GM21717 (cell line): Measurements from ENCODE around the gene CASQ2.
"Not testable (repeated sequence)": the region's sequence is repeated elsewhere in the genome, so short reads cannot be mapped to it uniquely, and the experiment has no call there.

Source experiments
- ATAC-seq: cut with Tn5 transposase; IDR thresholded peaks from one replicate; pipeline ENCODE4 v1.9.1; 2021; ENCODE audit warnings: mild to moderate bottlenecking, moderate library complexity; ENCODE audit not compliant: unreplicated experiment

The CASQ2 gene

DNA sequence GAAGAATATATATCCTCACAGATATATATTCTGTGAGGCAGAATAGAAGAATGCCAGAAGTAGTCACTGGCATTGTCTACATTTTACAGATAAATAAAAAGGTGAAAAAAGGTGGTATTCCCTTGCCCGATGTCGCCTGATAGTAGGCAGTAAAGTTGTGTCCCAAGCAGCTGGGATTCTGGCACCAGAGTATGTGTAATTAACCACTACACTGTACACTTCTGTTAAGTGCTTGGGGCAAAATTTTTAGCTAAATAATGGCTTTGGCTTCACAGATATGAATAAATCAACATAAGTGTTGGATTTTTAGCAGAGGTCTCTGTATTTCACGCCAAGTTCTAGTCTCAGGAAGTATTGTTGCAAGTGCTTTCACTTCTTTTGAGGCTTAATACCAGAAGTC is 13.3 kb upstream of the CASQ2 start:
- no peak for ATAC-seq

DNA sequence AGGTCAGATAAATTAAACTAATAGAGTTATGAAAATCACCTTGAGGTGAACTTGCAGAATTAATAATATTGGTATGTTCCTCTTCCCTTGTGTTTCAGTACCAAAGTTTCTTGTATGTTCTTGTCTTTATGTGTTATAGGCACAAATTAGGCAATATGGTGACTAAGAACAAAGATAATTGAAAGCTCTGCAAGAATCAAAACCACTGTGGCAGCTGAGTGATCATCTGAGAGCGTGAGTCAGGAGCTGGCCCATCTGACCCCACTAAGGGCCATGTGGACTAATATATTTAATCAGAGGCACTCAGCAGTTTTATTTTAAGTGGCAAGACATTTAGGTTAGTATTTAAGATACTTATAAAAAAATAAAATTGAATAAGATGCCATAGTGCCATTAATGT is 12.8 kb upstream of the CASQ2 start:
- ATAC-seq, result no peak

DNA sequence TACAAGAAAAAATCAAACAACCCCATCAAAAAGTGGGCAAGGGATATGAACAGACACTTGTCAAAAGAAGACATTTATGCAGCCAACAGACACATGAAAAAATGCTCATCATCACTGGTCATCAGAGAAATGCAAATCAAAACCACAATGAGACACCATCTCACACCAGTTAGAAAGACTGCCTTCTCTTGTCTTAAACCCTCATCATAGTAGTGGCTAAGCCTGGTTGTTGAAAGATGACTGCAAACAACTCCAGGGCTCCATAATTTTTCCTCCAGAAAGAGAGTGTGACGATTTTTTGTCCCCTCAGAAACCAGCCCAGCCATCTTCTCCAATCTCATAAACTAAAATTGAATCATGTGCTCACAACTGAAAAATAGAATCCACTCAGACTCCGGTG is 12.1 kb upstream of the CASQ2 start:
- not testable (repeated sequence) for ATAC-seq

GRCh38 chr1:115779075-115779474 is 10.6 kb upstream of the CASQ2 start:
- ATAC-seq, result not testable (repeated sequence)

- ATAC-seq, result peak; percentile 84
Observed at GRCh38 chr1:115771847-115772457, 3.4 kb upstream of the CASQ2 start.

- no peak for ATAC-seq
Observed at GRCh38 chr1:115771094-115771846, 2.8 kb upstream of the CASQ2 start.

- no peak for ATAC-seq
Observed at GRCh38 chr1:115767403-115767802, 1.1 kb downstream of the CASQ2 start.

- ATAC-seq, result no peak
Observed at GRCh38 chr1:115765091-115765490, 3.4 kb downstream of the CASQ2 start.

DNA sequence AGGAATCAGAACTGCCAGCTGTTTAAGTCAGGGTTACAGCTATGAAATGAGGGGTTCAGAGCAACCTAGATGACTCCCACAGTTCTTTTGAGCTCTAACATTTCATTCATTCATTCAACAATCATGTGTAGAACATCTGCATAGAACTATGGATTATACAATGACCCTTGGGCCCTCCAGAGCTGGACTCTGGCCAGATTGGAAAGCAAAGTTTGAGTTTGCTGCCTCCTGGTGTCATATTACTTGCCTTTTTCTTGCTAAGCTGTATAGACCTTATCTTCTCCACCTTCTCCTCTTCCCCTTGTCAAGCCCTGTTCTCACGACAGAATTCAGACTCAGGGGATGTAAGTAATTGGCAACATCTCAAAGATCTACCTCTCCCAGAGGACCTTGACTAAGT is 4.0 kb downstream of the CASQ2 start:
- no peak for ATAC-seq

- ATAC-seq, result no peak
Observed at GRCh38 chr1:115762779-115763178, 5.7 kb downstream of the CASQ2 start.

- ATAC-seq, result no peak
Observed at GRCh38 chr1:115761601-115762302, 6.8 kb downstream of the CASQ2 start.

DNA sequence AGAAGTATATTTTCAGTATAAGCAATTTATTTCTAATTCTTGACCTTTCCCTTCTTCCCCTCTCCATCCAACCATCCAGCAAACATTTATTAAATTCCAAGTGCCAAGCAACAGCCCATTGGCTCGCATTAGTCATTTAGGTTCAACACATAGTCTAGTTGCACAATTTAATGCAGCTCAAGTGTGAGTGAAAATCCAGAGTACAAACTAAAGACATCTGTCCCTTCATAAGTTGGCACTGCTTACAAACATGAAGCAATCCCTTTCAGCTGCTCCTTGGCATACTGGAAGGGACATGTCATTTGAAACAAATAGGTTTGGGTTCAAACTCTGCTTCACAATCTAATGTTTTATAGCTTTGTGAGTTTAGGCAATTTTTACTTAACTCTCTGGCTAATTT is 10.7 kb downstream of the CASQ2 start:
- ATAC-seq, result no peak

- ATAC-seq, result no peak
Observed at GRCh38 chr1:115757326-115757725, 11.2 kb downstream of the CASQ2 start.

GRCh38 chr1:115755456-115756370 is 12.8 kb downstream of the CASQ2 start:
- no peak for ATAC-seq

GRCh38 chr1:115753830-115754229 is 14.7 kb downstream of the CASQ2 start:
- no peak for ATAC-seq

- no peak for ATAC-seq
Observed at GRCh38 chr1:115753361-115753760, 15.2 kb downstream of the CASQ2 start.

- ATAC-seq, result no peak
Observed at GRCh38 chr1:115748401-115749150, 19.9 kb downstream of the CASQ2 start.

- no peak for ATAC-seq
Observed at GRCh38 chr1:115746021-115746690, 22.4 kb downstream of the CASQ2 start.

DNA sequence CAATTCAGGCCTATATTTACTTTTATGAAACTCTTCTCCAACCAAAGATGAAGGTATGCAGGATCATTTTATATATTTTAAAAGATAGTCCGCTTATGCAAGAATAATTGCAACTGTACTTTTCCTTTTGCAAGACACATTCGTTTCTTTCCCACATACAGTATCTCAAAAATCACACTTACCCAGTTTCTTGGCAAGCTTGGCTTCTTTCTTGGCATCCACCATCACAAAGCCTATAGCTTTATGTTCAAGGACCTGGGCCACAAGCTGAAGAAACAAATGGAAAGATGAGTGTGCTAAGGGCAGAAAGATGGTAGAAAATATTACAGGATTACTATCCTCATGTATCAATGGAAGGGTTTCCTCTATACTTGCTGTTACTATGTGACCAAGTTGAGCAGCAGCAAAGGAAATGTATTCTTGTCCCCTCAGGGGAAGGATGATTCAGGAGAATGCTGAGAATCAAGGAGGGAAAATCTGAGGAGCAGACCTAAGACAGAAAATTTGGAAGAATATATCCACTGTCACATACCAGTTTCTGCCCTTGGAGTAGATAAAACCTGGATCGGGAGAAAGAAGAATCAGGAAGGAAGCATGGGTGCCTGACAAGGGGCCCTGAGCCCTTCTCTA is 23.8 kb downstream of the CASQ2 start:
- no peak for ATAC-seq
